Activated T-helper 17 cell treated with anti-CD3 and anti-CD28 coated beads, Interleukin-2, amount 50 U/mL, for 72 hours (primary cell): Measurements from ENCODE around the gene ZCCHC8. TPM values are rescaled to one million over a fixed set of nuclear protein-coding genes. Genes with fewer than 3 reads are reported as not detected.
"Not testable (repeated sequence)": the region's sequence is repeated elsewhere in the genome, so short reads cannot be mapped to it uniquely, and the experiment has no call there.

ENCODE experiments used
- ATAC-seq: fragments of 150-1000 bp; cut with Tn5 transposase; replicated peaks from 2 replicates; pipeline ENCODE4 v1.10.0; 2021; ENCODE audit warnings: mild to moderate bottlenecking, moderate library complexity
- H3K27ac Mint-ChIP-seq: one replicate; pipeline ENCODE4 v1.8.0; 2022; ENCODE audit warnings: mixed read lengths
- H3K27me3 Mint-ChIP-seq: one replicate; pipeline ENCODE4 v1.8.0; 2022; ENCODE audit warnings: mixed read lengths
- H3K36me3 Mint-ChIP-seq: one replicate; pipeline ENCODE4 v1.8.0; 2022; ENCODE audit warnings: low read depth, mild to moderate bottlenecking, mixed read lengths
- H3K4me1 Mint-ChIP-seq: one replicate; pipeline ENCODE4 v1.8.0; 2022; ENCODE audit warnings: mixed read lengths
- H3K4me3 Mint-ChIP-seq: one replicate; pipeline ENCODE4 v1.8.0; 2022; ENCODE audit warnings: mild to moderate bottlenecking, mixed read lengths
- H3K9me3 Mint-ChIP-seq: one replicate; pipeline ENCODE4 v1.8.0; 2022; ENCODE audit warnings: mixed read lengths
- total RNA-seq, 2 donors: library from RNA; stranded (reverse); gene quantifications; one replicate each; pipeline ENCODE4 v1.2.3, GENCODE V29; 2022

Gene ZCCHC8
- total RNA-seq, 2 donors from 2014 or later = 33.6 to 37.0 TPM

DNA sequence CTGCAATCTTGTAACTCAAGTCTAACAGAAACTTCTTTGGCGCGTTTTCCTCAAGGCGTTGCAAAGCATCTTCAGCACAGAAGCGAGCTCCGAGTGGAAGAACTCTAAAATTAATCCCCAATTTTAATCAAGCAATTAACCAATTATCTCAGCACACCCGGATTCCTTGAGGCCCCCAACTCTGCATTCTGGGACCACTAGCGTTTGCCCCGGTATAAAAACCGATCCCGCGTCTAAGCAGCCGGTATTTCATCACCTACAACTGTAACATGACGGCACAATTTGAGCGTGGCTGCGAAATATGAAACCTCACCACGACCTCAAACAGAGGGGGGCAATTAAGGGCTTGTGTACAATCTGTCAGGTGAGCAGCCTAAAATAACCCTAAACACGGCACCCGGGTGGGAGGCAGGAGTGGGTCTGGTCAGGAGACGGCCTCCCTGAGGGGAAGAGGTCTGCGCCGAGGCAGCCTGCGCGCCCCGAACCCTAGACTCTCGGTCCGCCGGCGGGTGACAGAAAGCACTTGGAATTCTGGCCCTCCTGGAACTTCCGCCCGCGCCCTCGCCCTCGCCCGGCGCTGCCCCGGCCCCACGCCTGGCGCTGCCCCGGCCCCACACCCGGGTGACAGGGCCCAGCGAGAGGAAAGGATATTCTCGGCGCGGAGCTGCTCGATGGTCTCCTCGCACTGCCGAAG lies 594 bp downstream of the ZCCHC8 start:
- Mint-ChIP-seq H3K4me1 (peaks cover 9% of the 10 kb centered on the region), H3K36me3 (peaks cover 72% of the 10 kb centered on the region)
- peak; percentile 22 for ATAC-seq

GRCh38 chr12:122495258-122495657 lies 5.5 kb downstream of the ZCCHC8 start:
- Mint-ChIP-seq H3K27ac (no peak overlapping the region), H3K36me3 (peaks cover 79% of the 10 kb centered on the region), H3K27me3 (no peaks in the 10 kb centered on the region), H3K4me1 (peaks cover 4% of the 10 kb centered on the region), H3K4me3 (no peak overlapping the region), H3K9me3 (no peaks in the 10 kb centered on the region)
- ATAC-seq = no peak

More for the DNA sequence above, 594 bp downstream of the ZCCHC8 start:
- Mint-ChIP-seq H3K27me3 (no peaks in the 10 kb centered on the region), H3K9me3 (no peaks in the 10 kb centered on the region), H3K27ac (peak overlapping the region; percentile 84), H3K4me3 (peak overlapping the region; percentile 98)

- H3K27me3 Mint-ChIP-seq, H3K9me3 Mint-ChIP-seq: not testable (repeated sequence)
These were observed 7.5 kb downstream of the ZCCHC8 start for GRCh38 chr12:122493222-122493621.

GRCh38 chr12:122491991-122492390 lies 8.7 kb downstream of the ZCCHC8 start:
- peaks cover 87% of the 10 kb centered on the region for H3K36me3 Mint-ChIP-seq
- H3K9me3 Mint-ChIP-seq = no peaks in the 10 kb centered on the region
- no peaks in the 10 kb centered on the region for H3K27me3 Mint-ChIP-seq
- no peak overlapping the region for H3K4me3 Mint-ChIP-seq
- no peak overlapping the region for H3K27ac Mint-ChIP-seq
- ATAC-seq = no peak
- peaks cover 4% of the 10 kb centered on the region for H3K4me1 Mint-ChIP-seq

More at GRCh38 chr12:122493222-122493621, 7.5 kb downstream of the ZCCHC8 start:
- not testable (repeated sequence) for H3K27ac Mint-ChIP-seq, H3K4me1 Mint-ChIP-seq, H3K4me3 Mint-ChIP-seq, ATAC-seq
- H3K36me3 Mint-ChIP-seq = peaks cover 82% of the 10 kb centered on the region

DNA sequence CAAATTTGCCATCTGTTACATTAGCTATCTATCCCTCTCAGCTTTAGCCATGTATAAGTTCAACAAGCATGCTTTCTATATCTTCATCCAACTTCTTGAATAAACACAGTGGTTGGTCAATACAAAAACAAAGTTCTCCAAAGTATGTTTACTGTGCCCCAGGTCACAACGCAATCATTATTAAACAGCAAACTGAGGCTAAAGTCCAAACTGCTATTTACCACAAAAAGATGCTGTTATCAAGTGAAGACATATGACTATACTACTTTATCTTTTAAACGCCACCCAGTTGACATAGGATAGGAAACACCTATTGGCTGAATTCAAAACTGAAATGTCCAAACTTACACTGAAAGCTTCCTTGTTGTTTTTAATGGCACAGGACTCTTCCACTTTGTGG lies 11.7 kb downstream of the ZCCHC8 start:
- peaks cover 91% of the 10 kb centered on the region for H3K36me3 Mint-ChIP-seq
- no peaks in the 10 kb centered on the region for H3K27me3 Mint-ChIP-seq
- H3K4me1 Mint-ChIP-seq = no peaks in the 10 kb centered on the region
- H3K4me3 Mint-ChIP-seq = no peak overlapping the region
- H3K9me3 Mint-ChIP-seq = no peaks in the 10 kb centered on the region
- no peak overlapping the region for H3K27ac Mint-ChIP-seq
- no peak for ATAC-seq

GRCh38 chr12:122487807-122488206 lies 12.9 kb downstream of the ZCCHC8 start:
- H3K4me1 Mint-ChIP-seq, H3K4me3 Mint-ChIP-seq, ATAC-seq, H3K9me3 Mint-ChIP-seq, H3K27ac Mint-ChIP-seq, H3K27me3 Mint-ChIP-seq: not testable (repeated sequence)
- H3K36me3 Mint-ChIP-seq = peaks cover 100% of the 10 kb centered on the region

- Mint-ChIP-seq H3K36me3 (peaks cover 96% of the 10 kb centered on the region), H3K4me3 (no peak overlapping the region), H3K9me3 (no peaks in the 10 kb centered on the region), H3K4me1 (no peaks in the 10 kb centered on the region), H3K27ac (peak overlapping the region; percentile 21), H3K27me3 (no peaks in the 10 kb centered on the region)
- ATAC-seq = no peak
These were observed 13.8 kb downstream of the ZCCHC8 start for GRCh38 chr12:122486805-122487426.

DNA sequence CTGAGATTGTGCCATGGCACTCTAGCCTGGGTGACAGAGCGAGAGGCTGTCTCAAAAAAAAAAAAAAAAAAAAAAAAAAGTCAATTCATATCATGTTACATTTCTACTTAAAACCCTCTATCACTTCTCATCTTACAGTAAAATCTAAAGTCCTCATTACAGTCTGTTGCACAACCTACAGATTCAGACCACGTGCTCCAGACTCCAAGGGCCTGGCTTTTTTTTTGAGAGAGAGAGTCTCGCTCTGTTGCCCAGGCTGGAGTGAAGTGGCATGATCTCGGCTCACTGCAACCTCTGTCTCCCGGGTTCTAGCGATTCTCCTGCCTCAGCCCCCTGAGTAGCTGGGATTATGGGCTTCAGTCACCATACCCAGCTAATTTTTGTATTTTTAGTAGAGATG lies 14.4 kb downstream of the ZCCHC8 start:
- peaks cover 96% of the 10 kb centered on the region for H3K36me3 Mint-ChIP-seq
- H3K4me1 Mint-ChIP-seq, H3K9me3 Mint-ChIP-seq: not testable (repeated sequence)

DNA sequence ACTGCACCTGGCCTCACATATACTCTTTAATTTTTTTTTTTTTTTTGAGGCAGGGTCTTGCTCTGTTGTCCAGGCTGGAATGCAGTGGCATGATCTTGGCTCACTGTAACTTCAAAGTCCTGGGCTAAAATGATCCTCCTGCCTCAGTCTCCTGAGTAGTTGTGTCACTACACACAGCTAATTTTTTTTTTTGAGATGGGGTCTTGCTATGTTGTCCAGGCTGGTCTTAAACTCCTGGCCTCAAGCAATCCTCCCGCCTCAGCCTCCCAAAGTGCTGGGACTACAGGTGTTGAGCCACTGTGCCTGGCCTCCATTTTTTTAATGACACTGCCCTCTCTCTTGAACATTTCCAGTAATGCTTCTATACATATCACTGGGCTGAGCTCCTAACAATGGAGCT lies 16.3 kb downstream of the ZCCHC8 start:
- H3K4me1 Mint-ChIP-seq, H3K4me3 Mint-ChIP-seq, H3K27me3 Mint-ChIP-seq, ATAC-seq, H3K27ac Mint-ChIP-seq, H3K9me3 Mint-ChIP-seq: not testable (repeated sequence)
- peaks cover 96% of the 10 kb centered on the region for H3K36me3 Mint-ChIP-seq

More for the DNA sequence above, 14.4 kb downstream of the ZCCHC8 start:
- not testable (repeated sequence) for H3K4me3 Mint-ChIP-seq, ATAC-seq, H3K27me3 Mint-ChIP-seq
- H3K27ac Mint-ChIP-seq = peak overlapping the region; percentile 21

DNA sequence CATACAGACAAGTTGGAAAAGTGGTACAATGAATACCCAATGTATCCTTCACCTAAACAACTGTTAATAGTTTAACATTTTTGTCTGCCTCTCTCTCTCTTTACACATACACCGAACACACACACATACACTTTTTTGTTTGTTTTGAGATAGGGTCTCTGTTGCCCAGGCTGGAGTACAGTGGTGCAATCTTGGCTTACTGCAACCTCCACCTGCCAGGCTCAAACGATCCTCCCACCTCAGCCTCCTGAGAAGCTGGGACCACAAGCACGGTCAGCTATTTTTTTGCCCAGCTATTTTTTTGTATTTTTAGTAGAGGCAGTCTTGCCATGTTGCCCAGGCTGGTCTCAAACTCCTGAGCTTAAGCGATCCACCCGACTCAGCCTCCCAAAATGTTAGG lies 16.8 kb downstream of the ZCCHC8 start:
- no peak for ATAC-seq
- Mint-ChIP-seq H3K9me3 (no peaks in the 10 kb centered on the region), H3K27me3 (no peaks in the 10 kb centered on the region), H3K36me3 (peaks cover 96% of the 10 kb centered on the region), H3K4me1 (no peaks in the 10 kb centered on the region), H3K4me3 (no peak overlapping the region), H3K27ac (no peak overlapping the region)

GRCh38 chr12:122481861-122482260 lies 18.9 kb downstream of the ZCCHC8 start:
- peaks cover 96% of the 10 kb centered on the region for H3K36me3 Mint-ChIP-seq
- H3K9me3 Mint-ChIP-seq = no peaks in the 10 kb centered on the region
- H3K4me3 Mint-ChIP-seq = no peak overlapping the region
- H3K4me1 Mint-ChIP-seq = no peaks in the 10 kb centered on the region
- H3K27ac Mint-ChIP-seq = no peak overlapping the region
- no peak for ATAC-seq
- no peaks in the 10 kb centered on the region for H3K27me3 Mint-ChIP-seq

DNA sequence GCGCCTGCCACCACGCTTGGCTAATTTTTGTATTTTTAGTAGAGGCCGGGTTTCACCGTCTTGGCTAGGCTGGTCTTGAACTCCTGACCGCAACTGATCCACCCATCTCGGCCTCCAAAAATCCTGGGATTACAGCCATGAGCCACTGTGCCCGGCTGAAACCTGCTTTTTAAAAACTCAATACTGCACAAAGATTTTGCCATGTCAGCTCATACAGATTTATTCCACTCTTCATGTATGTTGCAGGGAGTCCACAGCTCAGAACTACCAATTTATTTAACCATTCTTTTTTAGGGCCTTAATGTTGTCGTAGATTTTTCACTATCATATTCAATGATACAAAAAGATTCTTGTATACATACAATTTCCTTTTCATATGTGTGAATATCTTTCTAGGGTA lies 20.0 kb downstream of the ZCCHC8 start:
- ATAC-seq = no peak
- peaks cover 3% of the 10 kb centered on the region for H3K4me1 Mint-ChIP-seq
- H3K36me3 Mint-ChIP-seq = peaks cover 96% of the 10 kb centered on the region
- no peaks in the 10 kb centered on the region for H3K27me3 Mint-ChIP-seq
- no peak overlapping the region for H3K4me3 Mint-ChIP-seq
- no peak overlapping the region for H3K27ac Mint-ChIP-seq
- no peaks in the 10 kb centered on the region for H3K9me3 Mint-ChIP-seq

GRCh38 chr12:122474324-122474716 lies 26.4 kb downstream of the ZCCHC8 start:
- H3K9me3 Mint-ChIP-seq = no peaks in the 10 kb centered on the region
- no peaks in the 10 kb centered on the region for H3K27me3 Mint-ChIP-seq
- H3K27ac Mint-ChIP-seq = peak overlapping the region; percentile 10
- H3K36me3 Mint-ChIP-seq = peaks cover 76% of the 10 kb centered on the region
- peaks cover 19% of the 10 kb centered on the region for H3K4me1 Mint-ChIP-seq
- no peak for ATAC-seq
- peak overlapping the region; percentile 1 for H3K4me3 Mint-ChIP-seq

DNA sequence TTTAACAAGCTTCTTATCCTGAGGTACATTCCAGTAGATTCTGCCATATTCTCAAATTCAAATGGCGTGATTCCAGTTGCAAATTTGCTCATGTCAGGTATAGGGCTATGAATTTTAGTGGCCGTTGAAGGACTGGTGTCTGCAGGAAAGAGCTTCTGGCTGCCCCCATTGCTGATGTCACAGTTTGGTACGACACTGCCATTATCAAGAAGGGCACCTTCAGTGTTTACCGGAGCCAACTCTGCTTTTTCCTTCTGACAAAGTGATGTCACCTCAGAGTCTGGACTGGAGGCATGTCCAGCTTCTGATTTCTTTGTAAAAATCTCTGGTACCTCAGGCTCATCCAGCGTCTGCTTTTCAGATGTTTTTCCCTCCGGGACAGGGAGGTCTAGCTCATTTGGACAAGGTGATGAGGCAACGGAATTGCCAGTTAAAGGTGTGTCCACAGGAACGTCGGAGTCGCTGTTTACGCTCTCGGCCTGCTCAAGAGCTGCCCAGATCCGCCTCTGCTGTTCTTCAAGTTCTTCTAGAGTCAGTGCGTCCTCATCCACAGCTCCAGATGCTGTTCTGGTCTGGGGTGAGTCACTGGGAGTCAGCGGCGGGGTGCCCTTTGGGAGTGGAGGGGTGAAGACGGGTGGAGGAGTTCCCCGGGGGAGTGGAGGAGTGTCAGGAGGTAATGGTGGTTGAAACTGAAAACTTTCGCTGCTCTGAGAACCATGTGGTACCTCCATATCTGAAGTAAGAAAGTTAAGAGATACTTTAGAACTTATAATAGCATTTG lies 27.0 kb downstream of the ZCCHC8 start:
- H3K36me3 Mint-ChIP-seq = peaks cover 70% of the 10 kb centered on the region
- peak; percentile 100 for ATAC-seq
- H3K4me1 Mint-ChIP-seq = peaks cover 19% of the 10 kb centered on the region
- peak overlapping the region; percentile 10 for H3K27ac Mint-ChIP-seq
- H3K27me3 Mint-ChIP-seq = no peaks in the 10 kb centered on the region
- H3K9me3 Mint-ChIP-seq = no peaks in the 10 kb centered on the region
- peak overlapping the region; percentile 1 for H3K4me3 Mint-ChIP-seq
